Measurements from ENCODE around the gene PIH1D1.
A peak's percentile ranks its signal among the peaks of the same experiment; 100 is the strongest.

The PIH1D1 gene

GRCh38 chr19:49451430-49452181, at the start of gene PIH1D1:
Gene PIH1D1, minus strand, starts transcription at chr19:49451814. Its CDS starts 240 bp downstream, at chr19:49451574.
- peak; percentile 100 for DNase-seq (ENCODE audit: low spot score)

GRCh38 chr19:49499030-49499670, 47.5 kb upstream of the PIH1D1 start:
- no peak for DNase-seq (ENCODE audit: low spot score)

GRCh38 chr19:49498475-49498874, 46.9 kb upstream of the PIH1D1 start:
- no peak for DNase-seq (ENCODE audit: low spot score)

GRCh38 chr19:49497789-49498103, 46.1 kb upstream of the PIH1D1 start:
- DNase-seq (ENCODE audit: low spot score): no peak

GRCh38 chr19:49497047-49497788, 45.6 kb upstream of the PIH1D1 start:
- peak; percentile 70 for DNase-seq (ENCODE audit: low spot score)

GRCh38 chr19:49496574-49497008, 45.0 kb upstream of the PIH1D1 start:
- DNase-seq (ENCODE audit: low spot score): no peak

- DNase-seq (ENCODE audit: low spot score): peak; percentile 50
Measured at GRCh38 chr19:49492573-49493405, 41.2 kb upstream of the PIH1D1 start.

- DNase-seq (ENCODE audit: low spot score): no peak
Measured at GRCh38 chr19:49491804-49492572, 40.4 kb upstream of the PIH1D1 start.

GRCh38 chr19:49491030-49491803, 39.6 kb upstream of the PIH1D1 start:
- no peak for DNase-seq (ENCODE audit: low spot score)

- DNase-seq (ENCODE audit: low spot score): no peak
Measured at GRCh38 chr19:49490287-49491029, 38.8 kb upstream of the PIH1D1 start.

- no peak for DNase-seq (ENCODE audit: low spot score)
Measured at GRCh38 chr19:49489601-49490167, 38.1 kb upstream of the PIH1D1 start.

- no peak for DNase-seq (ENCODE audit: low spot score)
Measured at GRCh38 chr19:49488863-49489537, 37.4 kb upstream of the PIH1D1 start.

GRCh38 chr19:49488046-49488862, 36.6 kb upstream of the PIH1D1 start:
- no peak for DNase-seq (ENCODE audit: low spot score)

GRCh38 chr19:49487277-49488045, 35.8 kb upstream of the PIH1D1 start, which contains the start of gene RPL13A:
Gene RPL13A, plus strand, starts transcription at chr19:49487608. Its CDS starts 22 bp downstream, at chr19:49487630.
- peak; percentile 99 for DNase-seq (ENCODE audit: low spot score)

- DNase-seq (ENCODE audit: low spot score): no peak
Measured at GRCh38 chr19:49486710-49487276, 35.2 kb upstream of the PIH1D1 start.

- DNase-seq (ENCODE audit: low spot score): no peak
Measured at GRCh38 chr19:49486232-49486631, 34.6 kb upstream of the PIH1D1 start.
